Transverse colon (tissue), 4 donors: Measurements from ENCODE around the gene SH3RF3.

Experiments used
- EP300 ChIP-seq: sonication (generic); formaldehyde crosslinking; IDR thresholded peaks from one replicate; pipeline ENCODE4 v1.6.1; 2017; ENCODE audit warnings: antibody characterized with exemption, low read depth
- POLR2A ChIP-seq: fragments of 450-650 bp; IDR thresholded peaks from one replicate; pipeline ENCODE4 v1.6.1; 2016; ENCODE audit warnings: antibody characterized with exemption, mild to moderate bottlenecking, moderate library complexity
- POLR2AphosphoS5 ChIP-seq, 3 donors: sonication (generic); formaldehyde crosslinking; IDR thresholded peaks; one replicate each; pipeline ENCODE4 v1.6.1; 2016; ENCODE audit warnings: antibody characterized with exemption in 3 of 3
- TF ChIP-seq, protein P1 (sequence below), 5 experiments: fragments of 200-600 bp in 3 of 5; fragments of 450-650 bp in 2 of 5; sonication (generic) in 3 of 5; IDR thresholded peaks; 1 replicate in 2 of 5; 2 replicates in 3 of 5; pipeline ENCODE4 v1.5.1; 2016 to 2017; ENCODE audit warnings: antibody characterized with exemption in 5 of 5, inconsistent platforms in 3 of 5, mild to moderate bottlenecking in 2 of 5, moderate library complexity in 1 of 5

DNA sequence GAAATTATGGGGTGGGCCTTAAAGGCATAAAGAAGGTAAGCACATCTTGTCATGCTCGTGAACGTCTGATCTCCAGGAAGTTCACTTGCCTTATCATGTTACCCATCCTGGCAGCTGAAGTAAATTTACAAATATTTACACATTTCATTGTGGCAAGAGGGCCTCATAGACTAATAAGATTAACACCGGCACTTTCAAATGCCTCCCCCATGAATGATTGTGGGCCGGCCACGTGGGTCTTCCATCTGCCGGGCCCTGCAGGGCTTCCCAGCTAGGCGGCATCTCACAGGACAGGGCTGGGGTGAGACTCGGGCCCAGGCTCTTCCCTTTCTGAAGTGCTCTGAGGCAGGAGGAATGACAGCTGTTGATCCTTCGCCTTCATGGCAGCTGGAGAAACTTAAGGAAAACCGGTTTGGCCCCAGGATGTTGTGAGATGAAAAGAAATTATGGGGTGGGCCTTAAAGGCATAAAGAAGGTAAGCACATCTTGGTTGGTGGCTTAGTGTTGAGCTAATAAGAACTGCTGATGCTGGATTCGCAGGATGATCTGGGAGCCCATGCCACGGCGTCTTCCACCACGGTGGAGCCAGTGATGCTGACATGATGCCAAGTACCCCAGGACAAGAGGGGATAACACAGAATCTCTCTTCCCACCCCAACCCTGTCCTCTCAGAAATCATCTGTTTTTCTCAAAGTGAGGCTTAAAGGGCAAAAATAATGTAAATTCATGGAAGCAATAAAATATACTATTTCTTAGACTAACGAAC is 308.5 kb downstream of the SH3RF3 start:
- TF ChIP-seq POLR2A (no peak), POLR2AphosphoS5 (IDR thresholded peaks at IDR 0.05) (peak in 2 of 3 donors; percentile 4 to 25), EP300 (no peak)
- TF ChIP-seq, protein P1, sequence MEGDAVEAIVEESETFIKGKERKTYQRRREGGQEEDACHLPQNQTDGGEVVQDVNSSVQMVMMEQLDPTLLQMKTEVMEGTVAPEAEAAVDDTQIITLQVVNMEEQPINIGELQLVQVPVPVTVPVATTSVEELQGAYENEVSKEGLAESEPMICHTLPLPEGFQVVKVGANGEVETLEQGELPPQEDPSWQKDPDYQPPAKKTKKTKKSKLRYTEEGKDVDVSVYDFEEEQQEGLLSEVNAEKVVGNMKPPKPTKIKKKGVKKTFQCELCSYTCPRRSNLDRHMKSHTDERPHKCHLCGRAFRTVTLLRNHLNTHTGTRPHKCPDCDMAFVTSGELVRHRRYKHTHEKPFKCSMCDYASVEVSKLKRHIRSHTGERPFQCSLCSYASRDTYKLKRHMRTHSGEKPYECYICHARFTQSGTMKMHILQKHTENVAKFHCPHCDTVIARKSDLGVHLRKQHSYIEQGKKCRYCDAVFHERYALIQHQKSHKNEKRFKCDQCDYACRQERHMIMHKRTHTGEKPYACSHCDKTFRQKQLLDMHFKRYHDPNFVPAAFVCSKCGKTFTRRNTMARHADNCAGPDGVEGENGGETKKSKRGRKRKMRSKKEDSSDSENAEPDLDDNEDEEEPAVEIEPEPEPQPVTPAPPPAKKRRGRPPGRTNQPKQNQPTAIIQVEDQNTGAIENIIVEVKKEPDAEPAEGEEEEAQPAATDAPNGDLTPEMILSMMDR (IDR thresholded peaks at IDR 0.05): no peak
